Endothelial cell of umbilical vein (primary cell): Measurements from ENCODE around the gene FAM161A. TPM values are rescaled to one million over a fixed set of nuclear protein-coding genes. Genes with fewer than 3 reads are reported as not detected.

Source experiments
- BruUV-seq: library from RNA; stranded (reverse); fragments of 400-500 nt; replicated peaks from 2 replicates; lab custom pipeline; 2021; lab: Mats Ljungman, UMichigan
- CTCF ChIA-PET: fragments of 300-600, 350-600 bp; sonication (Branson Sonifier 250); formaldehyde crosslinking; loops from one replicate; lab custom pipeline; 2021; ENCODE audit warnings: antibody characterized with exemption, inconsistent platforms; lab: Charles Lee
- POLR2A ChIA-PET: fragments of 300-600, 350-600 bp; sonication (Branson Sonifier 250); formaldehyde crosslinking; loops from one replicate; lab custom pipeline; 2021; ENCODE audit warnings: antibody characterized with exemption, inconsistent platforms; lab: Charles Lee
- DNase-seq: peaks from one replicate; pipeline ENCODE4 v3.0.0-alpha.2; 2011; ENCODE audit warnings: low read depth, low spot score
- FAIRE-seq: peaks from 2 replicates; lab custom pipeline; 2011; peaks lifted over from hg19 to GRCh38; lab: Jason Lieb, UNC
- H2AFZ ChIP-seq: 2 replicates; pipeline ENCODE4 v1.6.0; 2012; ENCODE audit warnings: low read depth, low read length, control low read depth, inconsistent platforms
- H3K27ac ChIP-seq: 2 replicates; pipeline ENCODE4 v1.5.1; 2011; ENCODE audit warnings: low read depth, mild to moderate bottlenecking, control low read depth, low read length, moderate library complexity; ENCODE audit not compliant: insufficient read depth
- H3K27me3 ChIP-seq, 2 experiments: 2 replicates each; pipeline versions ENCODE4 v1.6.0 to v1.6.1; 2011; ENCODE audit warnings: low read length in 2 of 2, mixed read lengths in 1 of 2; ENCODE audit not compliant: control insufficient read depth in 2 of 2, insufficient read depth in 2 of 2
- H3K36me3 ChIP-seq, 2 experiments: 2 replicates in 1 of 2; 3 replicates in 1 of 2; pipeline ENCODE4 v1.5.1; 2011; ENCODE audit warnings: low read length in 2 of 2, mild to moderate bottlenecking in 1 of 2, moderate library complexity in 1 of 2; ENCODE audit not compliant: control insufficient read depth in 2 of 2, insufficient read depth in 2 of 2; ENCODE audit errors: extremely low read depth in 1 of 2
- H3K4me1 ChIP-seq: 3 replicates; pipeline ENCODE4 v1.5.1; 2011; ENCODE audit warnings: mild to moderate bottlenecking, low read length; ENCODE audit not compliant: control insufficient read depth, insufficient read depth; ENCODE audit errors: extremely low read depth
- H3K4me2 ChIP-seq: 2 replicates; pipeline ENCODE4 v1.6.1; 2011; ENCODE audit warnings: low read length, control low read depth, mixed read lengths; ENCODE audit not compliant: insufficient read depth
- H3K4me3 ChIP-seq, 3 experiments: fragments of 200-600 bp in 1 of 3; sonication (generic), shearing (Covaris generic) in 1 of 3; replicated peaks in 1 of 3; 2 replicates each; pipeline ENCODE4 v1.5.1; 2011 to 2016; ENCODE audit warnings: control low read depth in 3 of 3, low read length in 3 of 3, mild to moderate bottlenecking in 2 of 3, inconsistent platforms in 1 of 3, low read depth in 1 of 3, moderate library complexity in 1 of 3; ENCODE audit not compliant: insufficient read depth in 1 of 3
- H3K79me2 ChIP-seq: 2 replicates; pipeline ENCODE4 v1.6.0; 2012; ENCODE audit warnings: low read length, inconsistent platforms; ENCODE audit not compliant: control insufficient read depth, insufficient read depth
- H3K9ac ChIP-seq: replicated peaks from 2 replicates; pipeline ENCODE3; 2011; ENCODE audit warnings: low read length, control low read depth; ENCODE audit not compliant: insufficient read depth; ENCODE audit errors: extremely low read depth
- H3K9me1 ChIP-seq: replicated peaks from 3 replicates; pipeline ENCODE4 v1.6.0; 2011; ENCODE audit warnings: mild to moderate bottlenecking, low read length; ENCODE audit not compliant: control insufficient read depth, insufficient read depth; ENCODE audit errors: extremely low read depth
- H3K9me3 ChIP-seq: replicated peaks from 2 replicates; pipeline ENCODE4 v1.5.1; 2012; ENCODE audit warnings: low read length, inconsistent platforms; ENCODE audit not compliant: control insufficient read depth, insufficient read depth
- H4K20me1 ChIP-seq: replicated peaks from 2 replicates; pipeline ENCODE3; 2011; ENCODE audit warnings: mild to moderate bottlenecking, low read length; ENCODE audit not compliant: control insufficient read depth, insufficient read depth; ENCODE audit errors: extremely low read depth
- EZH2 ChIP-seq: IDR thresholded peaks from 2 replicates; pipeline ENCODE4 v1.6.1; 2012; ENCODE audit warnings: borderline replicate concordance, low read depth, mild to moderate bottlenecking, moderate library complexity, low read length, inconsistent platforms; ENCODE audit not compliant: severe bottlenecking
- FOS ChIP-seq: IDR thresholded peaks from 2 replicates; pipeline ENCODE4 v1.6.1; 2011; ENCODE audit warnings: mild to moderate bottlenecking, low read length, moderate library complexity, borderline replicate concordance; ENCODE audit not compliant: insufficient read depth
- GATA2 ChIP-seq: IDR thresholded peaks from 2 replicates; pipeline ENCODE4 v1.7.0; 2011; ENCODE audit warnings: low read depth, mild to moderate bottlenecking, moderate library complexity, mixed read lengths, low read length; ENCODE audit not compliant: insufficient read length, insufficient read depth
- JUN ChIP-seq: IDR thresholded peaks from 2 replicates; pipeline ENCODE4 v1.6.1; 2011; ENCODE audit warnings: borderline replicate concordance, low read depth; ENCODE audit not compliant: insufficient read length, insufficient read depth
- POLR2A ChIP-seq: IDR thresholded peaks from 2 replicates; pipeline ENCODE4 v1.6.1; 2012; ENCODE audit warnings: low read depth, mild to moderate bottlenecking, control low read depth, low read length
- POLR2AphosphoS5 ChIP-seq: IDR thresholded peaks from 2 replicates; pipeline ENCODE4 v1.6.1; 2012; ENCODE audit warnings: low read depth, mild to moderate bottlenecking, control low read depth, low read length, moderate library complexity; ENCODE audit not compliant: insufficient read depth
- dilution Hi-C: fragments of 300-500 bp; cut with MboI; formaldehyde crosslinking; loops from one replicate; pipeline ENCODE4 v1.15.0; 2019; ENCODE audit warnings: low sequenced_read_pairs; ENCODE audit not compliant: extremely low pct_ligation_motif_present
- intact Hi-C: fragments of 100-400 bp; cut with micrococcal nuclease; formaldehyde crosslinking; loops from one replicate; pipeline ENCODE4 v1.10.0; 2022
- polyA plus RNA-seq, 4 experiments: library from polyadenylated mRNA; depleted of rRNA in 3 of 4; stranded (reverse) in 3 of 4; unstranded in 1 of 4; fragments of >200 nt; gene quantifications; 2 replicates each; pipeline versions ENCODE4 v1.2.1 to v1.2.3, GENCODE V29; 2011 to 2012; ENCODE audit warnings: missing spikeins in 1 of 4
- total RNA-seq: library from RNA; stranded (reverse); gene quantifications from 2 replicates; pipeline ENCODE4 v1.2.3, GENCODE V29; 2021
- TF ChIP-seq, protein P1 (sequence below), 2 donors: IDR thresholded peaks; 1 replicate in 1 of 2; 2 replicates in 1 of 2; pipeline ENCODE4 v1.5.1; 2011; ENCODE audit warnings: low read length in 2 of 2, mild to moderate bottlenecking in 2 of 2, moderate library complexity in 2 of 2, control low read depth in 1 of 2, inconsistent platforms in 1 of 2, low read depth in 1 of 2; ENCODE audit not compliant: insufficient read depth in 1 of 2; ENCODE audit errors: extremely low read depth in 1 of 2
- TF ChIP-seq, protein P2 (sequence below): IDR thresholded peaks from 2 replicates; pipeline ENCODE4 v1.6.1; 2011; ENCODE audit not compliant: insufficient read depth, insufficient read length

The FAM161A gene
- total and polyA plus RNA-seq, 2 donors (not counting 3 experiments of a cell fraction or from before 2014, with no cell fraction given), result 0.81 to 6.1 TPM

DNA sequence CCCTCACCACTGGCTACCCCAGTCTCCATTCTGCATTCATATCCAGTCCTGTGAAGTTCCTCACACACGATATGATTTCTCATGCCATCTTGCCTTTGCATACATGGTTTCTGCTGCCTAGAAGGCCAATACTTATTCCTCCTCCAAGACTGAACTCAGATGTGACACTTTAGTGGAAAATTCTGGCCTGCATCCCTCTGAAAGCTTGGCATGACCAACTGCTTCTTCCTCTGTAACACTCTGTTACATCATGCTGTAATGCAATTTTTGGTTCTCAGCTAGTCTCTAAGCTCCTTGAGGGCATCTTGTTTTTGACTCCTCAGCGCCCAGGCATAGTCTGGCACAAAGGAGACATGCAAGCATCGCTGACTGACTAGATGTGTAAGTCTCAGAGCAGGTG, 12.6 kb downstream of the FAM161A start:
- no peaks in the 10 kb centered on the region for H3K36me3 ChIP-seq
- no peaks in the 10 kb centered on the region for H3K4me1 ChIP-seq
- FAIRE-seq (no peak), DNase-seq (no peak)
- H4K20me1 ChIP-seq, result no peaks in the 10 kb centered on the region
- H2AFZ ChIP-seq, result no peak overlapping the region
- TF ChIP-seq, protein P1, sequence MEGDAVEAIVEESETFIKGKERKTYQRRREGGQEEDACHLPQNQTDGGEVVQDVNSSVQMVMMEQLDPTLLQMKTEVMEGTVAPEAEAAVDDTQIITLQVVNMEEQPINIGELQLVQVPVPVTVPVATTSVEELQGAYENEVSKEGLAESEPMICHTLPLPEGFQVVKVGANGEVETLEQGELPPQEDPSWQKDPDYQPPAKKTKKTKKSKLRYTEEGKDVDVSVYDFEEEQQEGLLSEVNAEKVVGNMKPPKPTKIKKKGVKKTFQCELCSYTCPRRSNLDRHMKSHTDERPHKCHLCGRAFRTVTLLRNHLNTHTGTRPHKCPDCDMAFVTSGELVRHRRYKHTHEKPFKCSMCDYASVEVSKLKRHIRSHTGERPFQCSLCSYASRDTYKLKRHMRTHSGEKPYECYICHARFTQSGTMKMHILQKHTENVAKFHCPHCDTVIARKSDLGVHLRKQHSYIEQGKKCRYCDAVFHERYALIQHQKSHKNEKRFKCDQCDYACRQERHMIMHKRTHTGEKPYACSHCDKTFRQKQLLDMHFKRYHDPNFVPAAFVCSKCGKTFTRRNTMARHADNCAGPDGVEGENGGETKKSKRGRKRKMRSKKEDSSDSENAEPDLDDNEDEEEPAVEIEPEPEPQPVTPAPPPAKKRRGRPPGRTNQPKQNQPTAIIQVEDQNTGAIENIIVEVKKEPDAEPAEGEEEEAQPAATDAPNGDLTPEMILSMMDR (IDR thresholded peaks at IDR 0.05; ENCODE audit: extremely low read depth in 1 of 2, insufficient read depth in 1 of 2, low read depth in 1 of 2, low read length in 2 of 2), result no peak
- TF ChIP-seq POLR2AphosphoS5, result no peak
- no peak for TF ChIP-seq GATA2
- TF ChIP-seq POLR2A, result no peak
- no peak for TF ChIP-seq FOS
- TF ChIP-seq EZH2, result no peak
- no peak for TF ChIP-seq JUN
- TF ChIP-seq, protein P2, sequence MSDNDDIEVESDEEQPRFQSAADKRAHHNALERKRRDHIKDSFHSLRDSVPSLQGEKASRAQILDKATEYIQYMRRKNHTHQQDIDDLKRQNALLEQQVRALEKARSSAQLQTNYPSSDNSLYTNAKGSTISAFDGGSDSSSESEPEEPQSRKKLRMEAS, result no peak
- BruUV-seq, result no TSS peak
- H3K27me3 ChIP-seq, result no peaks in the 10 kb centered on the region
- H3K9ac ChIP-seq, result no peak overlapping the region
- intact Hi-C loops (no loop called here), dilution Hi-C loops (no loop called here)
- ChIA-PET CTCF (no interaction called here), POLR2A (no interaction called here)
- H3K4me3 ChIP-seq, result no peak overlapping the region
- no peak overlapping the region for H3K4me2 ChIP-seq
- no peak overlapping the region for H3K27ac ChIP-seq
- no peaks in the 10 kb centered on the region for H3K9me1 ChIP-seq
- no peaks in the 10 kb centered on the region for H3K79me2 ChIP-seq
- H3K9me3 ChIP-seq, result no peaks in the 10 kb centered on the region
